Activated effector memory CD4-positive, alpha-beta T cell treated with Interleukin-2 at 50 U/mL for 16 hours (primary cell): ENCODE measurements around the gene USP28.
"Not testable (repeated sequence)": the region's sequence is repeated elsewhere in the genome, so short reads cannot be mapped to it uniquely, and the experiment has no call there.

Source experiments
- DNase-seq: peaks from one replicate; pipeline ENCODE4 v3.0.0-alpha.2; 2020

USP28 gene

GRCh38 chr11:113829751-113830150 lies 45.6 kb downstream of the USP28 start:
- DNase-seq: no peak

GRCh38 chr11:113828191-113828590 lies 47.2 kb downstream of the USP28 start:
- DNase-seq: no peak

GRCh38 chr11:113827477-113827876 lies 47.9 kb downstream of the USP28 start:
- DNase-seq: no peak

- DNase-seq: no peak
These were observed 56.9 kb downstream of the USP28 start for GRCh38 chr11:113818426-113818825.

GRCh38 chr11:113817626-113818025 lies 57.7 kb downstream of the USP28 start:
- DNase-seq: no peak

- DNase-seq: no peak
These were observed 58.2 kb downstream of the USP28 start for GRCh38 chr11:113817162-113817561.

- no peak for DNase-seq
These were observed 61.2 kb downstream of the USP28 start for GRCh38 chr11:113814181-113814580.

- DNase-seq: no peak
These were observed 66.4 kb downstream of the USP28 start for GRCh38 chr11:113808931-113809330.

GRCh38 chr11:113806406-113806805 lies 69.0 kb downstream of the USP28 start:
- no peak for DNase-seq

- no peak for DNase-seq
These were observed 69.7 kb downstream of the USP28 start for GRCh38 chr11:113805640-113806039.

- no peak for DNase-seq
These were observed 72.8 kb downstream of the USP28 start for GRCh38 chr11:113802621-113803020.

GRCh38 chr11:113796663-113797259 lies 78.6 kb downstream of the USP28 start:
- no peak for DNase-seq

- no peak for DNase-seq
These were observed 85.6 kb downstream of the USP28 start for GRCh38 chr11:113789675-113790320.

- DNase-seq: not testable (repeated sequence)
These were observed 86.4 kb downstream of the USP28 start for GRCh38 chr11:113789016-113789415.

- DNase-seq: no peak
These were observed 93.2 kb downstream of the USP28 start for GRCh38 chr11:113782134-113782533.

GRCh38 chr11:113781682-113782081 lies 93.7 kb downstream of the USP28 start:
- DNase-seq: no peak

- DNase-seq: no peak
These were observed 95.9 kb downstream of the USP28 start, which contains the start of gene CLDN25 for GRCh38 chr11:113779496-113779895. TSS of gene CLDN25 (plus strand) at chr11:113779796. CDS start at chr11:113779796, 0 bp downstream.

GRCh38 chr11:113778111-113778910 lies 97.1 kb downstream of the USP28 start:
- no peak for DNase-seq

- DNase-seq: no peak
These were observed 101.2 kb downstream of the USP28 start for GRCh38 chr11:113774174-113774503.

- peak; percentile 89 for DNase-seq
These were observed 101.8 kb downstream of the USP28 start, which contains the start of gene ZW10 for GRCh38 chr11:113773416-113774173. TSS of gene ZW10 (minus strand) at chr11:113773692. CDS start at chr11:113773666, 26 bp downstream.

- no peak for DNase-seq
These were observed 102.3 kb downstream of the USP28 start for GRCh38 chr11:113773092-113773415.

- no peak for DNase-seq
These were observed 103.4 kb downstream of the USP28 start for GRCh38 chr11:113771964-113772363.

GRCh38 chr11:113764527-113765219 lies 110.7 kb downstream of the USP28 start:
- no peak for DNase-seq
